Measurements from ENCODE around the gene ADGRG7.

Gene ADGRG7

GRCh38 chr3:100725935-100726513, 116.6 kb downstream of the ADGRG7 start:
- H3K36me3 ChIP-seq (replicated peaks in 1 of 2; ENCODE audit: control insufficient read depth in 2 of 2, insufficient read depth in 2 of 2, low read length in 2 of 2) = peaks cover 10 to 97% of the 10 kb centered on the region in 2 donors
- WGBS, 2 donors (ENCODE audit: extremely low coverage in 2 of 2, insufficient read length in 2 of 2, insufficient replicate concordance in 1 of 2) = no CpG with 5 or more reads among the region's 3 CpGs
- DNase-seq (ENCODE audit: low spot score) = no peak

GRCh38 chr3:100726706-100727105, 117.3 kb downstream of the ADGRG7 start:
- peaks cover 3% of the 10 kb centered on the region for H3K79me1 ChIP-seq (ENCODE audit: low read depth, low read length)
- no peak overlapping the region for H4K8ac ChIP-seq (ENCODE audit: low read depth, low read length)
- no peak overlapping the region for H3K4me2 ChIP-seq (ENCODE audit: insufficient read depth, low read length, poor library complexity, severe bottlenecking)
- no peak for DNase-seq (ENCODE audit: low spot score)
- H2BK5ac ChIP-seq (ENCODE audit: low read length) = no peak overlapping the region
- no peak overlapping the region for H2AFZ ChIP-seq (ENCODE audit: low read length)
- no peak overlapping the region for H2AK5ac ChIP-seq (ENCODE audit: low read depth, low read length)
- H3K27ac ChIP-seq (replicated peaks; ENCODE audit: low read length) = no peak overlapping the region
- WGBS, 2 donors (ENCODE audit: extremely low coverage in 2 of 2, insufficient read length in 2 of 2, insufficient replicate concordance in 1 of 2) = no CpG with 5 or more reads among the region's 1 CpG
- no peak overlapping the region for H2BK120ac ChIP-seq (ENCODE audit: low read depth, low read length)
- H3K9me3 ChIP-seq (replicated peaks in 1 of 2; ENCODE audit: control insufficient read depth in 2 of 2, insufficient read depth in 1 of 2, low read depth in 1 of 2, low read length in 2 of 2) = peaks cover 0 to 5% of the 10 kb centered on the region in 2 donors
- H3K4me3 ChIP-seq (ENCODE audit: low read length in 2 of 2) = no peak overlapping the region
- H3K14ac ChIP-seq (ENCODE audit: low read length) = no peak overlapping the region
- no peaks in the 10 kb centered on the region for H3K27me3 ChIP-seq (ENCODE audit: control insufficient read depth in 3 of 3, insufficient read depth in 3 of 3, low read depth in 1 of 3, low read length in 3 of 3)
- H3K36me3 ChIP-seq (replicated peaks in 1 of 2; ENCODE audit: control insufficient read depth in 2 of 2, insufficient read depth in 2 of 2, low read length in 2 of 2) = peaks cover 9 to 97% of the 10 kb centered on the region in 2 donors
- no peak overlapping the region for H3K18ac ChIP-seq (ENCODE audit: low read length)
- H2BK15ac ChIP-seq (ENCODE audit: low read length) = no peak overlapping the region
- no peak overlapping the region for H3K23ac ChIP-seq (ENCODE audit: low read depth, low read length, poor library complexity)
- no peak overlapping the region for H2BK12ac ChIP-seq (ENCODE audit: low read length)
- H3K9ac ChIP-seq (ENCODE audit: low read depth, low read length, poor library complexity) = no peak overlapping the region
- no peaks in the 10 kb centered on the region for H3K4me1 ChIP-seq (ENCODE audit: control insufficient read depth in 2 of 2, insufficient read depth in 1 of 2, low read depth in 1 of 2, low read length in 2 of 2)
- H4K91ac ChIP-seq (ENCODE audit: low read depth, low read length, poor library complexity) = no peak overlapping the region
- no peak overlapping the region for H3K4ac ChIP-seq (ENCODE audit: low read length)

More at GRCh38 chr3:100725935-100726513, 116.6 kb downstream of the ADGRG7 start:
- Histone ChIP-seq H2BK12ac (ENCODE audit: low read length) (no peak overlapping the region), H3K18ac (ENCODE audit: low read length) (no peak overlapping the region), H4K8ac (ENCODE audit: low read depth, low read length) (no peak overlapping the region), H2BK5ac (ENCODE audit: low read length) (no peak overlapping the region), H3K4me1 (ENCODE audit: control insufficient read depth in 2 of 2, insufficient read depth in 1 of 2, low read depth in 1 of 2, low read length in 2 of 2) (no peaks in the 10 kb centered on the region), H3K27me3 (ENCODE audit: control insufficient read depth in 3 of 3, insufficient read depth in 3 of 3, low read depth in 1 of 3, low read length in 3 of 3) (no peaks in the 10 kb centered on the region), H3K9ac (ENCODE audit: low read depth, low read length, poor library complexity) (no peak overlapping the region), H3K4ac (ENCODE audit: low read length) (no peak overlapping the region), H3K23ac (ENCODE audit: low read depth, low read length, poor library complexity) (no peak overlapping the region), H2BK120ac (ENCODE audit: low read depth, low read length) (no peak overlapping the region), H3K4me3 (ENCODE audit: low read length in 2 of 2) (no peak overlapping the region), H3K4me2 (ENCODE audit: insufficient read depth, low read length, poor library complexity, severe bottlenecking) (no peak overlapping the region), H3K9me3 (replicated peaks in 1 of 2; ENCODE audit: control insufficient read depth in 2 of 2, insufficient read depth in 1 of 2, low read depth in 1 of 2, low read length in 2 of 2) (peaks cover 0 to 11% of the 10 kb centered on the region in 2 donors), H2AFZ (ENCODE audit: low read length) (no peak overlapping the region), H4K91ac (ENCODE audit: low read depth, low read length, poor library complexity) (no peak overlapping the region), H3K27ac (replicated peaks; ENCODE audit: low read length) (no peak overlapping the region), H3K79me1 (ENCODE audit: low read depth, low read length) (peaks cover 3% of the 10 kb centered on the region), H3K14ac (ENCODE audit: low read length) (no peak overlapping the region), H2BK15ac (ENCODE audit: low read length) (no peak overlapping the region), H2AK5ac (ENCODE audit: low read depth, low read length) (no peak overlapping the region)

GRCh38 chr3:100730524-100730923, 121.1 kb downstream of the ADGRG7 start:
- no peak overlapping the region for H3K23ac ChIP-seq (ENCODE audit: low read depth, low read length, poor library complexity)
- H2BK12ac ChIP-seq (ENCODE audit: low read length) = no peak overlapping the region
- no peaks in the 10 kb centered on the region for H3K9me3 ChIP-seq (replicated peaks in 1 of 2; ENCODE audit: control insufficient read depth in 2 of 2, insufficient read depth in 1 of 2, low read depth in 1 of 2, low read length in 2 of 2)
- H2BK15ac ChIP-seq (ENCODE audit: low read length) = no peak overlapping the region
- no peak overlapping the region for H2BK120ac ChIP-seq (ENCODE audit: low read depth, low read length)
- H3K4me2 ChIP-seq (ENCODE audit: insufficient read depth, low read length, poor library complexity, severe bottlenecking) = no peak overlapping the region
- H3K4ac ChIP-seq (ENCODE audit: low read length) = no peak overlapping the region
- no peaks in the 10 kb centered on the region for H3K27me3 ChIP-seq (ENCODE audit: control insufficient read depth in 3 of 3, insufficient read depth in 3 of 3, low read depth in 1 of 3, low read length in 3 of 3)
- H3K79me1 ChIP-seq (ENCODE audit: low read depth, low read length) = peaks cover 3% of the 10 kb centered on the region
- H3K4me3 ChIP-seq (ENCODE audit: low read length in 2 of 2) = no peak overlapping the region
- H2AK5ac ChIP-seq (ENCODE audit: low read depth, low read length) = no peak overlapping the region
- no peak overlapping the region for H3K9ac ChIP-seq (ENCODE audit: low read depth, low read length, poor library complexity)
- H3K14ac ChIP-seq (ENCODE audit: low read length) = no peak overlapping the region
- no peak overlapping the region for H3K18ac ChIP-seq (ENCODE audit: low read length)
- no peak overlapping the region for H2AFZ ChIP-seq (ENCODE audit: low read length)
- H4K91ac ChIP-seq (ENCODE audit: low read depth, low read length, poor library complexity) = no peak overlapping the region
- H3K4me1 ChIP-seq (ENCODE audit: control insufficient read depth in 2 of 2, insufficient read depth in 1 of 2, low read depth in 1 of 2, low read length in 2 of 2) = no peaks in the 10 kb centered on the region
- H2BK5ac ChIP-seq (ENCODE audit: low read length) = no peak overlapping the region
- H3K36me3 ChIP-seq (replicated peaks in 1 of 2; ENCODE audit: control insufficient read depth in 2 of 2, insufficient read depth in 2 of 2, low read length in 2 of 2) = peaks cover 10 to 99% of the 10 kb centered on the region in 2 donors
- no peak overlapping the region for H4K8ac ChIP-seq (ENCODE audit: low read depth, low read length)
- no peak for DNase-seq (ENCODE audit: low spot score)
- no peak overlapping the region for H3K27ac ChIP-seq (replicated peaks; ENCODE audit: low read length)
- no CpG with 5 or more reads among the region's 3 CpGs for WGBS, 2 donors (ENCODE audit: extremely low coverage in 2 of 2, insufficient read length in 2 of 2, insufficient replicate concordance in 1 of 2)

- Histone ChIP-seq H2BK15ac (ENCODE audit: low read length) (no peak overlapping the region), H3K36me3 (replicated peaks in 1 of 2; ENCODE audit: control insufficient read depth in 2 of 2, insufficient read depth in 2 of 2, low read length in 2 of 2) (peaks cover 10 to 99% of the 10 kb centered on the region in 2 donors), H3K4me1 (ENCODE audit: control insufficient read depth in 2 of 2, insufficient read depth in 1 of 2, low read depth in 1 of 2, low read length in 2 of 2) (no peaks in the 10 kb centered on the region), H3K23ac (ENCODE audit: low read depth, low read length, poor library complexity) (no peak overlapping the region), H4K8ac (ENCODE audit: low read depth, low read length) (no peak overlapping the region), H2AFZ (ENCODE audit: low read length) (no peak overlapping the region), H2BK12ac (ENCODE audit: low read length) (no peak overlapping the region), H3K27me3 (ENCODE audit: control insufficient read depth in 3 of 3, insufficient read depth in 3 of 3, low read depth in 1 of 3, low read length in 3 of 3) (no peaks in the 10 kb centered on the region), H3K18ac (ENCODE audit: low read length) (no peak overlapping the region), H2AK5ac (ENCODE audit: low read depth, low read length) (no peak overlapping the region), H3K79me1 (ENCODE audit: low read depth, low read length) (no peaks in the 10 kb centered on the region), H3K27ac (replicated peaks; ENCODE audit: low read length) (no peak overlapping the region), H2BK5ac (ENCODE audit: low read length) (no peak overlapping the region), H3K4ac (ENCODE audit: low read length) (no peak overlapping the region), H4K91ac (ENCODE audit: low read depth, low read length, poor library complexity) (no peak overlapping the region), H3K4me2 (ENCODE audit: insufficient read depth, low read length, poor library complexity, severe bottlenecking) (no peak overlapping the region), H3K9ac (ENCODE audit: low read depth, low read length, poor library complexity) (no peak overlapping the region), H2BK120ac (ENCODE audit: low read depth, low read length) (no peak overlapping the region), H3K4me3 (ENCODE audit: low read length in 2 of 2) (no peak overlapping the region), H3K9me3 (replicated peaks in 1 of 2; ENCODE audit: control insufficient read depth in 2 of 2, insufficient read depth in 1 of 2, low read depth in 1 of 2, low read length in 2 of 2) (no peaks in the 10 kb centered on the region), H3K14ac (ENCODE audit: low read length) (no peak overlapping the region)
- no peak for DNase-seq (ENCODE audit: low spot score)
- WGBS, 2 donors (ENCODE audit: extremely low coverage in 2 of 2, insufficient read length in 2 of 2, insufficient replicate concordance in 1 of 2) = no CpG with 5 or more reads among the region's 3 CpGs
Observed at GRCh38 chr3:100732435-100732834, 123.0 kb downstream of the ADGRG7 start.
